ENCODE measurements around the gene SNRNP25.

DNA sequence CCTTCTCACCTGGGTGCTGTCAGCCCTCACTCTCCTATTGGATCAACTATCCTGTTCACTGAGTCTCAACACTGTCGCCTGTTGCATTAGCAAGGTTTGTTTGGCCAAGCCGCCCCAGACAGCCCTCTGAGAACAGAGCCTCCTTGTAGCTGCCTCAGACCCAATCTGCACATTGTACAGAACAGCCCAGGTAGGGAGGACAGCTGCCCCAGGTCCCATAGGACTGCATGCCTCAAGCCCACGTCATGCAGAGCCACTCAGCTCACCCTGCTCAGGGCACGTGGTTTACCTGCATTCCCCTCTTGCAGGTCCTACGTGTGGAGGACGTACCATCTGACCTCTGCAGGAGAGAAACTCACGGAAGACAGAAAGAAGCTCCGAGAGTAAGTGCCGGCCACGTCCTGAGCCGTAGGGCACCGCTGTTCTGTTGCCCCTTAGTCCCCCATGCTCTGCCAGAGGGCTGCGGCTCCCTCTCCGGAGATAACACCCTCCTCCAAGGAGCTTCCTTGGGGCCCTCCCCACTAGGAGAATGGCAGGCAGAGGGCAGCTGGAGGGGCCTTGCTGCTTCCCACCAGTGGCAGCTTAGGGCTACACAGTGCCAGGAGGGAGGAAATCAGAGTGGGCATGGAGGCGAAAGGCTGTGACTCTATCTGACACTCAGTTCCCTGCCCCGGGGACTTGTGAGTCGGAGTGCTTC lies 2.8 kb downstream of the SNRNP25 start:
- TF ChIP-seq POLR2A (IDR thresholded peaks at IDR 0.05), result no peak
- TF ChIP-seq, protein P1, sequence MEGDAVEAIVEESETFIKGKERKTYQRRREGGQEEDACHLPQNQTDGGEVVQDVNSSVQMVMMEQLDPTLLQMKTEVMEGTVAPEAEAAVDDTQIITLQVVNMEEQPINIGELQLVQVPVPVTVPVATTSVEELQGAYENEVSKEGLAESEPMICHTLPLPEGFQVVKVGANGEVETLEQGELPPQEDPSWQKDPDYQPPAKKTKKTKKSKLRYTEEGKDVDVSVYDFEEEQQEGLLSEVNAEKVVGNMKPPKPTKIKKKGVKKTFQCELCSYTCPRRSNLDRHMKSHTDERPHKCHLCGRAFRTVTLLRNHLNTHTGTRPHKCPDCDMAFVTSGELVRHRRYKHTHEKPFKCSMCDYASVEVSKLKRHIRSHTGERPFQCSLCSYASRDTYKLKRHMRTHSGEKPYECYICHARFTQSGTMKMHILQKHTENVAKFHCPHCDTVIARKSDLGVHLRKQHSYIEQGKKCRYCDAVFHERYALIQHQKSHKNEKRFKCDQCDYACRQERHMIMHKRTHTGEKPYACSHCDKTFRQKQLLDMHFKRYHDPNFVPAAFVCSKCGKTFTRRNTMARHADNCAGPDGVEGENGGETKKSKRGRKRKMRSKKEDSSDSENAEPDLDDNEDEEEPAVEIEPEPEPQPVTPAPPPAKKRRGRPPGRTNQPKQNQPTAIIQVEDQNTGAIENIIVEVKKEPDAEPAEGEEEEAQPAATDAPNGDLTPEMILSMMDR (IDR thresholded peaks at IDR 0.05), result no peak
